ENCODE measurements around the gene CROCC2.

CROCC2 gene

GRCh38 chr2:240891492-240892340 lies 14.4 kb upstream of the CROCC2 start:
- DNase-seq (ENCODE audit: low read depth in 2 of 2, low spot score in 1 of 2), result no peak

DNA sequence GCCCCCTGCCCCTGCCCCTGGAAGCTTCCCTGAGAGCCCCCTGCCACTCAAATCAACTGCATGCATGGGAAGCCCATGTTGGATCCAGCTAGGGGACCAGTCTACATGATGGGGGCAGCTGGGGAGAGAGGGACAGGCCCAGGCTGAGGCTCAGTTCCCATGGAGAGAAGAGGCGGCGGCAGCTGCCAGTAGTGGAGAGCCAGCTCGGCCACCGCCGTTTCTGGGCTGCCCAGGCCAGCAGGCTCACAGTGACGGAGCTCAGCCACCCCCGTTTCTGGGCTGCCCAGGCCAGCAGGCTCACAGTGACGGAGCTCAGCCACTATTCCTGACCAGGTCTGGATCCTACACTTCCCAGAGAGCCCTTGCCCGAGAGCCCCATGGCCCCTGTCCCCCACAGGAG lies 13.8 kb upstream of the CROCC2 start:
- DNase-seq (ENCODE audit: low read depth in 2 of 2, low spot score in 1 of 2), result no peak

DNA sequence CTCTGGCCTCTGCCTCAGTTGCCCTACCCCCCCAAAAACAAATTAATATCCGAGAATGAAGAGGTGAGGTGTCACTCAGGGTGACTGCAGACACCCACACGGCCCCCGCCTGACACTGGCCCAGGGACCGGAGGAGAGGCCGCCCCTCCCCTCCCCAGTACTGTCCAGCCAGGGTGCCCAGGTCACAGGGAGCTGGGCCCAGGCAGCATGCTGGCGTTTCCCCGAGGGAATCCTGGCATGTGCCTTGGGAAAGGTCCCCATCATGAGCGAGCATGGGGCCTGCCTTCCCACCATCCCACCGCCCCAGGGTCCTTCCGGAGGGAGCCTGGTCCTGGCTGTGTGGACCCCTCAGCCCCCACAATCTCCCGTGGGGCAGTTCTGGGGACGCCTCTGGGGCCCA lies 13.2 kb upstream of the CROCC2 start:
- DNase-seq (ENCODE audit: low read depth in 2 of 2, low spot score in 1 of 2), result no peak

GRCh38 chr2:240893363-240893844 lies 12.7 kb upstream of the CROCC2 start:
- peak in 1 of 2 donors; percentile 25 for DNase-seq (ENCODE audit: low read depth in 2 of 2, low spot score in 1 of 2)

GRCh38 chr2:240894006-240894405 lies 12.1 kb upstream of the CROCC2 start:
- no peak for DNase-seq (ENCODE audit: low read depth in 2 of 2, low spot score in 1 of 2)

DNA sequence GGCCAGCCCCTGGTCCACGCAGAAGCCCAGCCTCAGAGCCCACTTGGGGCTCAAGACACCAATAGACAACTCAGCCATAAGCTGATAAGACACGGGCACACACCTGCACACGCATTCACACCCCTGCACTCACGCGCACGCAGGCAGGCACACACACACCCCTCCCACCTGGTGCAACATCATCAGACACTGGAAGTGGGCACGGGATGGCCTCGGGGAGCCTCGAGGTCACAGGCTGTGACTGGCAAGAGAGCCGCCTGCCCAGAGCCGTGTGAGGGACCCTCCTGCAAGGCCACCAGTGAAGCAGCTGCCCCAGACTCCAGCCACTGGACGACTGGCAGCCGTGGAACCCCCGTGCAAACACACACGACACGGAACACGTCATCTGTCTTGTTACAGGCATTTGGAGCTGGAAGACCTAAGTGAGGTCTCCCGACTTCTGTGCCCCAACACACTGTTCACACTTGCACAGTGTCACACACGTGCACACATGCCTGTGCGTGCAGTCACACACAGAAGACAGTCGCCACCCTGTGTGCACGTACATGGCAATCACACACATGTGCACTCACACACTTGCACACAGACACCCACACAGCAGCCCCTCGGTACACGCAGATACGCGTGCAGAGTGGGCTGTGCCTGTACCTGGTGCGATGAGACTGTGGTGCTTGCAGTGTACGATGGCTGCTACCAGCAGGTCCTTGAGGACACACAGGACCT lies 11.1 kb upstream of the CROCC2 start:
- no peak for DNase-seq (ENCODE audit: low read depth in 2 of 2, low spot score in 1 of 2)

- DNase-seq (ENCODE audit: low read depth in 2 of 2, low spot score in 1 of 2), result no peak
Measured at GRCh38 chr2:240895656-240896388, 10.3 kb upstream of the CROCC2 start, which contains the start of gene MAB21L4. Gene MAB21L4 (minus strand): TSS chr2:240896156. CDS start chr2:240895997, 159 bp downstream.

GRCh38 chr2:240896394-240896793 lies 9.7 kb upstream of the CROCC2 start:
- DNase-seq (ENCODE audit: low read depth in 2 of 2, low spot score in 1 of 2), result no peak

- no peak for DNase-seq (ENCODE audit: low read depth in 2 of 2, low spot score in 1 of 2)
Measured at GRCh38 chr2:240896871-240897692, 9.1 kb upstream of the CROCC2 start.

GRCh38 chr2:240898108-240898730 lies 7.9 kb upstream of the CROCC2 start:
- DNase-seq (ENCODE audit: low read depth in 2 of 2, low spot score in 1 of 2), result no peak

DNA sequence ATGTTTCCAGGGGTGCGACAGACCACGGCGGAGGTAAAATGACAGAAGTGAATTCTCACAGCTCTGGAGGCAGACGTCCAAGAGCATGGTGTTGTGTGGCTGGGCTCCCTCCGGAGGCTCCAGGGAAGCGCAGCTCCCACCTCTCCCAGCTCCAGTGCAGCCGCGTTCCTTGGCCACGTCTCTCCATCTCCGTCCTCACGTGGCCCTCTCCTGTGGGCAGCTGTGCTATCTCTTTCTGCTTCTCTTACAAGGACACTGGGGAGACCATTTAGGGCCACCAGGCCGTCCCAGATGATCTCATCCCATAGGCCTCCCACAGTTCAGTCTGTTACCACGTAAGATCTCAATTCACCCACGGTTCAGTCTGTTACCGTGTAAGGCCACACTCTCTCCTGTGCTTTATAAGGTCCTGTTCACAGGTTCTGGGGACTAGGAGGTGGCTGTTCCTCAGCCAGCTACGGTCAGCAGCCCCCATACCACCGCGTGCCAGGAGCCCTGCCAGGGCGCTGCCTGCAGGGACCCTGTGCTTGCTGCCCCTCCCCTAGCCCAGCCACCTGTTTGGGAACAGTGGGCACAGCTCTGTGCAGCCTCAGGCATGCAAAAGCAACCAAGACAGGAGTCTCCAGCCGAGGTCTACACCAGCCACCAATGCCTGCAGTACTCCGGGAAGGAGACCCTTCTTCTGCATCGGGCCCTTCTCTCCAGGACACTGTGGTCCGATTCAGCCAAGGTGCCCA lies 7.2 kb upstream of the CROCC2 start:
- no peak for DNase-seq (ENCODE audit: low read depth in 2 of 2, low spot score in 1 of 2)

- no peak for DNase-seq (ENCODE audit: low read depth in 2 of 2, low spot score in 1 of 2)
Measured at GRCh38 chr2:240899468-240899865, 6.7 kb upstream of the CROCC2 start.

DNA sequence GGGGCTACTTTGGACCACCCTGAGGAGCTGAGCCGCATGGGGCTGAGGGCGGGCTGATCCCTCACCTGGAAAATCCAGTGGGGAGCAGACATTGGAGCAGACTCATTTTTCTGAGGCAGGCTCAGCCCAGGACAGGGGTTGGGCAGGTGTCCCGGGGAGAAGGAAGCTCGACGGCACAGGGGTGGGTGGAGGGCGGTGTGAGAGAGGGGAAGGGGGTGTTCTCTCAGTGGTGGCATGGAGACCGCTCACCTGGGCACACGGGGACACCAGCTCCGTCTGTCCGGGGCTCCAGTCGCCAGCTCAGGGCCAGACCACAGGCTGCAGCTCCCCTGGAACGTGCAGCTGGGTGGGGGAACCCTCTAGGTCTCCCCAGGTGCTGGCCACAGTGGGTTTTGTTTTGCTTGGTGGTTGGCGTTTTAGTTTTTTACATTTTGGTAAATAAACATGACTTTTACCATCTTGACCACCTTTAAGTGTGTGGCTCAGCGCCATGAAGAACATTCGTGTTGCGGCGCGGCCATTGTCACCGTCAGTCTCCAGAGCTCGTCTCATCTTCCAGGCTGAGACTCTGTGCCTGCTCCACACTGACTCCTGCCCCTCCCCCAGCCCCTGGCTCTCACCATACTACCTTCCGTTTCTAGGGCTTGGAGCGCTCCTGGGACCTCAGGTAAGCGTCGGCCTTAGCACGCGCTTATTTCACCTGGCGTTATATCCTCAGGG lies 5.8 kb upstream of the CROCC2 start:
- no peak for DNase-seq (ENCODE audit: low read depth in 2 of 2, low spot score in 1 of 2)

DNA sequence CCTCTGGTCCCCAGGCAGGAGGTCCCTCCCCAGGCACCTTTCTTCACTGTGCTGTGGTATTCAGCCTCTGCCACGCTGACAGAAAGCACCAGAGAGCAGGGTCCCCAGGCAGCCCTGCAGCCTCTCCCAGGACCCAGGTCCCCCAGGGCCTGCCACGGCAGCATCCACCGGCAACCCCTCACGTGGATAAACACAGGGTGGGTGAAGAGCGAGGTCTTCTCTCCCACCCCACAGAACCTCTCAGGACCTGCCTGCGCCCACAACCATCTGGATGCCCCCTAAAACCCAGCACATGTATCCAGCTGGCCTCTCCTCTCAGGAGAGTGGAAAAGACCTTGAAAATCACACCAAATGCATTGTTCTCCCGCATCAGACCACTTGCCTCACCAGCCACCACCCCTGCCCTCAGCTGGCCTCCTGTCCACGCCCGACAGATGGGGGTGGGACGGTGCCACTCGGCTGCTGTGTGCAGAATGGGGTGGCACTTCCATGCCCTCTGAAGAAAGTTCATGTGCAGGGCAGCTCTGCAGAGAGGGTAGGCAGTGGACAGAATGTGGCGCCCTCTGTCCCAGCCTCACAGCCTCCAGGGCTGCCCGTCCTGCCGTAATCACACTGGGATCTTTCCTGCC lies 4.0 kb upstream of the CROCC2 start:
- DNase-seq (ENCODE audit: low read depth in 2 of 2, low spot score in 1 of 2), result no peak

GRCh38 chr2:240902615-240903041 lies 3.5 kb upstream of the CROCC2 start:
- no peak for DNase-seq (ENCODE audit: low read depth in 2 of 2, low spot score in 1 of 2)

GRCh38 chr2:240903191-240904060 lies 2.7 kb upstream of the CROCC2 start:
- no peak for DNase-seq (ENCODE audit: low read depth in 2 of 2, low spot score in 1 of 2)

All from stimulated activated CD8-positive, alpha-beta memory T cell treated with anti-CD3 and anti-CD28 coated beads, Interleukin-4, amount 100 ng/mL, for 1 hour (primary cell).